GM10847 (cell line): Measurements from ENCODE around the gene SLC6A2.

Experiments used
- POLR2A ChIP-seq: IDR thresholded peaks from 2 replicates; pipeline ENCODE4 v1.6.1; 2011; ENCODE audit not compliant: insufficient read length; ENCODE audit errors: extremely low read depth

Gene SLC6A2

GRCh38 chr16:55655897-55656681 lies at the start of gene SLC6A2:
TSS of gene SLC6A2 (plus strand) at chr16:55655988. CDS start at chr16:55656695, 707 bp downstream.
- TF ChIP-seq POLR2A = no peak

- TF ChIP-seq POLR2A = no peak
Observed at GRCh38 chr16:55613613-55614335, 42.0 kb upstream of the SLC6A2 start.

GRCh38 chr16:55615071-55615470 lies 40.7 kb upstream of the SLC6A2 start:
- TF ChIP-seq POLR2A = no peak

- TF ChIP-seq POLR2A = no peak
Observed at GRCh38 chr16:55621771-55622170, 34.0 kb upstream of the SLC6A2 start.

- no peak for TF ChIP-seq POLR2A
Observed at GRCh38 chr16:55622272-55622671, 33.5 kb upstream of the SLC6A2 start.

- TF ChIP-seq POLR2A = no peak
Observed at GRCh38 chr16:55622930-55623561, 32.7 kb upstream of the SLC6A2 start.

GRCh38 chr16:55623640-55624039 lies 32.1 kb upstream of the SLC6A2 start:
- TF ChIP-seq POLR2A = no peak

- no peak for TF ChIP-seq POLR2A
Observed at GRCh38 chr16:55624696-55625095, 31.1 kb upstream of the SLC6A2 start.

- no peak for TF ChIP-seq POLR2A
Observed at GRCh38 chr16:55625843-55626242, 29.9 kb upstream of the SLC6A2 start.

- no peak for TF ChIP-seq POLR2A
Observed at GRCh38 chr16:55628306-55628968, 27.4 kb upstream of the SLC6A2 start.

GRCh38 chr16:55630774-55631173 lies 25.0 kb upstream of the SLC6A2 start:
- no peak for TF ChIP-seq POLR2A

- TF ChIP-seq POLR2A = no peak
Observed at GRCh38 chr16:55632259-55632658, 23.5 kb upstream of the SLC6A2 start.

- TF ChIP-seq POLR2A = no peak
Observed at GRCh38 chr16:55634193-55634592, 21.6 kb upstream of the SLC6A2 start.

- TF ChIP-seq POLR2A = no peak
Observed at GRCh38 chr16:55638256-55638655, 17.5 kb upstream of the SLC6A2 start.

GRCh38 chr16:55640701-55641327 lies 15.0 kb upstream of the SLC6A2 start:
- TF ChIP-seq POLR2A = no peak
